Measurements from ENCODE around the gene FGF14. TPM values are rescaled to one million over a fixed set of nuclear protein-coding genes. Genes with fewer than 3 reads are reported as not detected.

The FGF14 gene
- total and polyA plus RNA-seq, 2 of the 4 experiments (the other 2 are of a cell fraction), result under 0.01 TPM; not detected in 1

DNA sequence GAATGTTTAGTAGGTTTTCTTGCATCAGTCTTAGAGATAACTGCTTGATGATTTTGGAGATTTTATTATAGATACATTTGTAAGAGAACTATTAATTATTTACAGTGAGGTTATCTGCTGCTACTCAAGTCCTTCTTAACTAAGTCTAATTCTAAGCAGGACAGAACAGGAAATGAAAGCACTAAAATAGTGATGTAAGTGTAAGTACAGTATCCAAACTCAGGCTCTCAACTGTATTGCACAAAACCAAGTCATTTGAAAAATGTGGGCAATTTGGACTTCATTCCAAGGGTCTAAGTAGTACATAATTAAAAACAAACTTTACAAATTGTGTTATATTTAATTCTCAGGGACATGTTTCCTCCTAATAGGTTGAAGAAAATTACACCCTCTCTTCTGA is 532.3 kb downstream of the FGF14 start:
- Histone ChIP-seq H3K79me1 (ENCODE audit: low read depth in 1 of 2, low read length in 2 of 2) (no peaks in the 10 kb centered on the region), H3K18ac (ENCODE audit: low read depth, low read length) (no peak overlapping the region), H3K4me3 (ENCODE audit: insufficient read depth, low read depth, low read length) (no peak overlapping the region), H2AFZ (replicated peaks; ENCODE audit: low read length, poor library complexity) (no peak overlapping the region), H2BK15ac (ENCODE audit: low read depth, low read length) (no peak overlapping the region), H4K91ac (ENCODE audit: insufficient read depth, low read depth, low read length) (no peak overlapping the region), H3K9me3 (ENCODE audit: control insufficient read depth, insufficient read depth, low read length) (no peaks in the 10 kb centered on the region), H3K27ac (ENCODE audit: insufficient read depth, low read length) (no peak overlapping the region), H4K20me1 (ENCODE audit: insufficient read depth, low read length) (no peaks in the 10 kb centered on the region), H3K56ac (ENCODE audit: extremely low read depth, insufficient read depth, low read length) (no peak overlapping the region), H2BK5ac (ENCODE audit: low read depth, low read length, poor library complexity, severe bottlenecking) (no peak overlapping the region), H4K5ac (ENCODE audit: low read depth, low read length) (no peak overlapping the region), H3K36me3 (ENCODE audit: control insufficient read depth, insufficient read depth, low read length) (no peaks in the 10 kb centered on the region), H2AK9ac (replicated peaks; ENCODE audit: low read depth, low read length, poor library complexity) (no peak overlapping the region), H2BK20ac (ENCODE audit: low read depth, low read length) (no peak overlapping the region), H2BK120ac (ENCODE audit: low read depth, low read length) (no peak overlapping the region), H3K4ac (ENCODE audit: low read depth, low read length) (no peak overlapping the region), H3K4me2 (ENCODE audit: low read depth, low read length) (no peak overlapping the region), H3K14ac (replicated peaks; ENCODE audit: low read depth, low read length) (no peak overlapping the region), H3K9ac (ENCODE audit: low read depth, low read length) (no peak overlapping the region), H4K8ac (ENCODE audit: low read depth in 2 of 2, low read length in 2 of 2) (no peak overlapping the region), H3K23ac (ENCODE audit: low read depth, low read length) (no peak overlapping the region), H2AK5ac (ENCODE audit: low read depth, low read length) (no peak overlapping the region), H3K9me1 (ENCODE audit: insufficient read depth, low read length) (no peaks in the 10 kb centered on the region), H3K4me1 (ENCODE audit: control insufficient read depth, insufficient read depth, low read length) (no peaks in the 10 kb centered on the region), H3K27me3 (ENCODE audit: control insufficient read depth, insufficient read depth, low read length) (no peaks in the 10 kb centered on the region)
- intact Hi-C loops (cut with micrococcal nuclease), result no loop called here
- in situ Hi-C loops (cut with MboI; ENCODE audit: low sequenced_read_pairs), result no loop called here
- ATAC-seq (ENCODE audit: low read depth), result peak; percentile 68
- no TSS peak for BruUV-seq (replicated peaks)
- CTCF ChIA-PET, result no interaction called here
- dilution Hi-C loops (cut with HindIII; ENCODE audit: low sequenced_read_pairs, unreplicated experiment), result no loop called here
- peak; percentile 3 for DNase-seq
- TF ChIP-seq, protein P1, sequence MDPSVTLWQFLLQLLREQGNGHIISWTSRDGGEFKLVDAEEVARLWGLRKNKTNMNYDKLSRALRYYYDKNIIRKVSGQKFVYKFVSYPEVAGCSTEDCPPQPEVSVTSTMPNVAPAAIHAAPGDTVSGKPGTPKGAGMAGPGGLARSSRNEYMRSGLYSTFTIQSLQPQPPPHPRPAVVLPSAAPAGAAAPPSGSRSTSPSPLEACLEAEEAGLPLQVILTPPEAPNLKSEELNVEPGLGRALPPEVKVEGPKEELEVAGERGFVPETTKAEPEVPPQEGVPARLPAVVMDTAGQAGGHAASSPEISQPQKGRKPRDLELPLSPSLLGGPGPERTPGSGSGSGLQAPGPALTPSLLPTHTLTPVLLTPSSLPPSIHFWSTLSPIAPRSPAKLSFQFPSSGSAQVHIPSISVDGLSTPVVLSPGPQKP (IDR thresholded peaks at IDR 0.05; ENCODE audit: borderline replicate concordance, low read depth, low read length), result no peak
- TF ChIP-seq SMC3 (IDR thresholded peaks at IDR 0.05; ENCODE audit: low read depth, low read length) (no peak), NFE2L2 (IDR thresholded peaks at IDR 0.05; ENCODE audit: low read depth, low read length) (no peak), MAZ (IDR thresholded peaks at IDR 0.05; ENCODE audit: borderline replicate concordance, low read depth, low read length) (no peak), POLR2A (IDR thresholded peaks at IDR 0.05; ENCODE audit: low read depth, low read length) (no peak), MAFK (IDR thresholded peaks at IDR 0.05; ENCODE audit: low read depth, low read length) (no peak), CEBPB (IDR thresholded peaks at IDR 0.05; ENCODE audit: low read depth, low read length) (no peak), MXI1 (IDR thresholded peaks at IDR 0.05; ENCODE audit: borderline replicate concordance, low read depth, low read length) (no peak)
- TF ChIP-seq, protein P2, sequence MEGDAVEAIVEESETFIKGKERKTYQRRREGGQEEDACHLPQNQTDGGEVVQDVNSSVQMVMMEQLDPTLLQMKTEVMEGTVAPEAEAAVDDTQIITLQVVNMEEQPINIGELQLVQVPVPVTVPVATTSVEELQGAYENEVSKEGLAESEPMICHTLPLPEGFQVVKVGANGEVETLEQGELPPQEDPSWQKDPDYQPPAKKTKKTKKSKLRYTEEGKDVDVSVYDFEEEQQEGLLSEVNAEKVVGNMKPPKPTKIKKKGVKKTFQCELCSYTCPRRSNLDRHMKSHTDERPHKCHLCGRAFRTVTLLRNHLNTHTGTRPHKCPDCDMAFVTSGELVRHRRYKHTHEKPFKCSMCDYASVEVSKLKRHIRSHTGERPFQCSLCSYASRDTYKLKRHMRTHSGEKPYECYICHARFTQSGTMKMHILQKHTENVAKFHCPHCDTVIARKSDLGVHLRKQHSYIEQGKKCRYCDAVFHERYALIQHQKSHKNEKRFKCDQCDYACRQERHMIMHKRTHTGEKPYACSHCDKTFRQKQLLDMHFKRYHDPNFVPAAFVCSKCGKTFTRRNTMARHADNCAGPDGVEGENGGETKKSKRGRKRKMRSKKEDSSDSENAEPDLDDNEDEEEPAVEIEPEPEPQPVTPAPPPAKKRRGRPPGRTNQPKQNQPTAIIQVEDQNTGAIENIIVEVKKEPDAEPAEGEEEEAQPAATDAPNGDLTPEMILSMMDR (conservative IDR thresholded peaks at IDR 0.05; ENCODE audit: low read depth, low read length), result no peak
- POLR2A ChIA-PET (ENCODE audit: unreplicated experiment), result no interaction called here

Measured in IMR-90 (cell line).